ENCODE measurements around the gene ATL1. TPM values are rescaled to one million over a fixed set of nuclear protein-coding genes. Genes with fewer than 3 reads are reported as not detected.

ATL1 gene
- total and polyA plus RNA-seq, 2 of the 13 experiments (the other 11 are each of a cell fraction or from before 2014, with no cell fraction given): 0.60 to 0.65 TPM

GRCh38 chr14:50573862-50574261 lies 13.9 kb downstream of the ATL1 start:
- ChIA-PET CTCF (ENCODE audit: low intra/inter-chr PET ratio, low total read pairs) (no interaction called here), POLR2A (no interaction called here)
- in situ Hi-C loops (cut with HindIII; ENCODE audit: extremely low pct_ligation_motif_present, low pct_unique_long_range_greater_than_20kb): no loop called here
- no peak overlapping the region for H3K4me3 ChIP-seq (replicated peaks in 1 of 3; ENCODE audit: insufficient read depth in 1 of 3, low read depth in 2 of 3, low read length in 3 of 3)
- DNase-seq (ENCODE audit: low spot score) (no peak), ATAC-seq (no peak), FAIRE-seq (no peak)
- H3K79me2 ChIP-seq (ENCODE audit: insufficient read depth, low read length): no peaks in the 10 kb centered on the region
- no TSS peak for BruUV-seq (replicated peaks)
- H3K4me2 ChIP-seq (ENCODE audit: low read depth, low read length): no peak overlapping the region
- 2% methylated on average over 2 of the region's 2 CpGs for whole genome bisulfite sequencing (ENCODE audit: low lambda C conversion rate)
- TF ChIP-seq MXD3 (CRISPR knock-in tag; IDR thresholded peaks at IDR 0.05): no peak
- TF ChIP-seq, protein P1, sequence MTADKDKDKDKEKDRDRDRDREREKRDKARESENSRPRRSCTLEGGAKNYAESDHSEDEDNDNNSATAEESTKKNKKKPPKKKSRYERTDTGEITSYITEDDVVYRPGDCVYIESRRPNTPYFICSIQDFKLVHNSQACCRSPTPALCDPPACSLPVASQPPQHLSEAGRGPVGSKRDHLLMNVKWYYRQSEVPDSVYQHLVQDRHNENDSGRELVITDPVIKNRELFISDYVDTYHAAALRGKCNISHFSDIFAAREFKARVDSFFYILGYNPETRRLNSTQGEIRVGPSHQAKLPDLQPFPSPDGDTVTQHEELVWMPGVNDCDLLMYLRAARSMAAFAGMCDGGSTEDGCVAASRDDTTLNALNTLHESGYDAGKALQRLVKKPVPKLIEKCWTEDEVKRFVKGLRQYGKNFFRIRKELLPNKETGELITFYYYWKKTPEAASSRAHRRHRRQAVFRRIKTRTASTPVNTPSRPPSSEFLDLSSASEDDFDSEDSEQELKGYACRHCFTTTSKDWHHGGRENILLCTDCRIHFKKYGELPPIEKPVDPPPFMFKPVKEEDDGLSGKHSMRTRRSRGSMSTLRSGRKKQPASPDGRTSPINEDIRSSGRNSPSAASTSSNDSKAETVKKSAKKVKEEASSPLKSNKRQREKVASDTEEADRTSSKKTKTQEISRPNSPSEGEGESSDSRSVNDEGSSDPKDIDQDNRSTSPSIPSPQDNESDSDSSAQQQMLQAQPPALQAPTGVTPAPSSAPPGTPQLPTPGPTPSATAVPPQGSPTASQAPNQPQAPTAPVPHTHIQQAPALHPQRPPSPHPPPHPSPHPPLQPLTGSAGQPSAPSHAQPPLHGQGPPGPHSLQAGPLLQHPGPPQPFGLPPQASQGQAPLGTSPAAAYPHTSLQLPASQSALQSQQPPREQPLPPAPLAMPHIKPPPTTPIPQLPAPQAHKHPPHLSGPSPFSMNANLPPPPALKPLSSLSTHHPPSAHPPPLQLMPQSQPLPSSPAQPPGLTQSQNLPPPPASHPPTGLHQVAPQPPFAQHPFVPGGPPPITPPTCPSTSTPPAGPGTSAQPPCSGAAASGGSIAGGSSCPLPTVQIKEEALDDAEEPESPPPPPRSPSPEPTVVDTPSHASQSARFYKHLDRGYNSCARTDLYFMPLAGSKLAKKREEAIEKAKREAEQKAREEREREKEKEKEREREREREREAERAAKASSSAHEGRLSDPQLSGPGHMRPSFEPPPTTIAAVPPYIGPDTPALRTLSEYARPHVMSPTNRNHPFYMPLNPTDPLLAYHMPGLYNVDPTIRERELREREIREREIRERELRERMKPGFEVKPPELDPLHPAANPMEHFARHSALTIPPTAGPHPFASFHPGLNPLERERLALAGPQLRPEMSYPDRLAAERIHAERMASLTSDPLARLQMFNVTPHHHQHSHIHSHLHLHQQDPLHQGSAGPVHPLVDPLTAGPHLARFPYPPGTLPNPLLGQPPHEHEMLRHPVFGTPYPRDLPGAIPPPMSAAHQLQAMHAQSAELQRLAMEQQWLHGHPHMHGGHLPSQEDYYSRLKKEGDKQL (CRISPR knock-in tag; IDR thresholded peaks at IDR 0.05; ENCODE audit: low read depth): no peak
- TF ChIP-seq ESRRA (CRISPR knock-in tag; IDR thresholded peaks at IDR 0.05; ENCODE audit: low read depth): no peak
- TF ChIP-seq ZSCAN20 (CRISPR knock-in tag; IDR thresholded peaks at IDR 0.05; ENCODE audit: borderline replicate concordance): no peak
- TF ChIP-seq PAF1 (CRISPR knock-in tag; IDR thresholded peaks at IDR 0.05): no peak
- TF ChIP-seq, protein P2, sequence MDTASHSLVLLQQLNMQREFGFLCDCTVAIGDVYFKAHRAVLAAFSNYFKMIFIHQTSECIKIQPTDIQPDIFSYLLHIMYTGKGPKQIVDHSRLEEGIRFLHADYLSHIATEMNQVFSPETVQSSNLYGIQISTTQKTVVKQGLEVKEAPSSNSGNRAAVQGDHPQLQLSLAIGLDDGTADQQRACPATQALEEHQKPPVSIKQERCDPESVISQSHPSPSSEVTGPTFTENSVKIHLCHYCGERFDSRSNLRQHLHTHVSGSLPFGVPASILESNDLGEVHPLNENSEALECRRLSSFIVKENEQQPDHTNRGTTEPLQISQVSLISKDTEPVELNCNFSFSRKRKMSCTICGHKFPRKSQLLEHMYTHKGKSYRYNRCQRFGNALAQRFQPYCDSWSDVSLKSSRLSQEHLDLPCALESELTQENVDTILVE (CRISPR knock-in tag; IDR thresholded peaks at IDR 0.05): no peak
- TF ChIP-seq, protein P3, sequence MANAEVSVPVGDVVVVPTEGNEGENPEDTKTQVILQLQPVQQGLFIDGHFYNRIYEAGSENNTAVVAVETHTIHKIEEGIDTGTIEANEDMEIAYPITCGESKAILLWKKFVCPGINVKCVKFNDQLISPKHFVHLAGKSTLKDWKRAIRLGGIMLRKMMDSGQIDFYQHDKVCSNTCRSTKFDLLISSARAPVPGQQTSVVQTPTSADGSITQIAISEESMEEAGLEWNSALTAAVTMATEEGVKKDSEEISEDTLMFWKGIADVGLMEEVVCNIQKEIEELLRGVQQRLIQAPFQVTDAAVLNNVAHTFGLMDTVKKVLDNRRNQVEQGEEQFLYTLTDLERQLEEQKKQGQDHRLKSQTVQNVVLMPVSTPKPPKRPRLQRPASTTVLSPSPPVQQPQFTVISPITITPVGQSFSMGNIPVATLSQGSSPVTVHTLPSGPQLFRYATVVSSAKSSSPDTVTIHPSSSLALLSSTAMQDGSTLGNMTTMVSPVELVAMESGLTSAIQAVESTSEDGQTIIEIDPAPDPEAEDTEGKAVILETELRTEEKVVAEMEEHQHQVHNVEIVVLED (CRISPR knock-in tag; IDR thresholded peaks at IDR 0.05; ENCODE audit: borderline replicate concordance): no peak
- no peak for TF ChIP-seq CREB1 (IDR thresholded peaks at IDR 0.05)
- no peak for TF ChIP-seq CREB1 (CRISPR knock-in tag; IDR thresholded peaks at IDR 0.05)
- no peak for TF ChIP-seq ZBTB3 (CRISPR knock-in tag; IDR thresholded peaks at IDR 0.05; ENCODE audit: borderline replicate concordance, low read depth)
- no peak for TF ChIP-seq PITX1 (CRISPR knock-in tag; IDR thresholded peaks at IDR 0.05)
- no peaks in the 10 kb centered on the region for H3K4me1 ChIP-seq (ENCODE audit: insufficient read depth, low read length)
- H4K20me1 ChIP-seq (ENCODE audit: insufficient read depth, low read length): no peaks in the 10 kb centered on the region
- H3K9me3 ChIP-seq (ENCODE audit: low read length): peaks cover 16% of the 10 kb centered on the region
- H3K36me3 ChIP-seq (replicated peaks in 1 of 2; ENCODE audit: control insufficient read depth in 1 of 2, insufficient read depth in 2 of 2, low read length in 2 of 2): no peaks in the 10 kb centered on the region
- no peak overlapping the region for H2AFZ ChIP-seq (ENCODE audit: low read length)
- H3K27ac ChIP-seq (ENCODE audit: extremely low read length, insufficient read depth, low read length): no peak overlapping the region
- intact Hi-C loops (cut with micrococcal nuclease; ENCODE audit: unreplicated experiment): no loop called here
- H3K27me3 ChIP-seq (ENCODE audit: control insufficient read depth in 1 of 2, insufficient read depth in 2 of 2, low read length in 2 of 2): no peaks in the 10 kb centered on the region
- H3K9ac ChIP-seq (ENCODE audit: insufficient read depth, low read depth, low read length): no peak overlapping the region

Measured in HepG2 (cell line).